ENCODE measurements around the gene PTCHD4. TPM values are rescaled to one million over a fixed set of nuclear protein-coding genes. Genes with fewer than 3 reads are reported as not detected.

Gene PTCHD4
- total and polyA plus RNA-seq, 2 of the 13 experiments (the other 11 are each of a cell fraction or from before 2014, with no cell fraction given): 28.4 to 32.9 TPM

- TF ChIP-seq THAP7 (CRISPR knock-in tag; IDR thresholded peaks at IDR 0.05) (no peak), JARID2 (CRISPR knock-in tag; IDR thresholded peaks at IDR 0.05; ENCODE audit: insufficient replicate concordance) (no peak), GFI1 (CRISPR knock-in tag; IDR thresholded peaks at IDR 0.05; ENCODE audit: borderline replicate concordance) (no peak), ZNF792 (CRISPR knock-in tag; IDR thresholded peaks at IDR 0.05) (no peak), IRF2 (CRISPR knock-in tag; IDR thresholded peaks at IDR 0.05) (no peak)
- TF ChIP-seq, protein P1, sequence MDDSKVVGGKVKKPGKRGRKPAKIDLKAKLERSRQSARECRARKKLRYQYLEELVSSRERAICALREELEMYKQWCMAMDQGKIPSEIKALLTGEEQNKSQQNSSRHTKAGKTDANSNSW (CRISPR knock-in tag; IDR thresholded peaks at IDR 0.05; ENCODE audit: borderline replicate concordance): no peak
- TF ChIP-seq, protein P2, sequence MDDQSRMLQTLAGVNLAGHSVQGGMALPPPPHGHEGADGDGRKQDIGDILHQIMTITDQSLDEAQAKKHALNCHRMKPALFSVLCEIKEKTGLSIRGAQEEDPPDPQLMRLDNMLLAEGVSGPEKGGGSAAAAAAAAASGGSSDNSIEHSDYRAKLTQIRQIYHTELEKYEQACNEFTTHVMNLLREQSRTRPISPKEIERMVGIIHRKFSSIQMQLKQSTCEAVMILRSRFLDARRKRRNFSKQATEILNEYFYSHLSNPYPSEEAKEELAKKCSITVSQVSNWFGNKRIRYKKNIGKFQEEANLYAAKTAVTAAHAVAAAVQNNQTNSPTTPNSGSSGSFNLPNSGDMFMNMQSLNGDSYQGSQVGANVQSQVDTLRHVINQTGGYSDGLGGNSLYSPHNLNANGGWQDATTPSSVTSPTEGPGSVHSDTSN (CRISPR knock-in tag; IDR thresholded peaks at IDR 0.05; ENCODE audit: borderline replicate concordance): no peak
These were observed 36.1 kb upstream of the PTCHD4 start (continued) for GRCh38 chr6:48147051-48147450.

DNA sequence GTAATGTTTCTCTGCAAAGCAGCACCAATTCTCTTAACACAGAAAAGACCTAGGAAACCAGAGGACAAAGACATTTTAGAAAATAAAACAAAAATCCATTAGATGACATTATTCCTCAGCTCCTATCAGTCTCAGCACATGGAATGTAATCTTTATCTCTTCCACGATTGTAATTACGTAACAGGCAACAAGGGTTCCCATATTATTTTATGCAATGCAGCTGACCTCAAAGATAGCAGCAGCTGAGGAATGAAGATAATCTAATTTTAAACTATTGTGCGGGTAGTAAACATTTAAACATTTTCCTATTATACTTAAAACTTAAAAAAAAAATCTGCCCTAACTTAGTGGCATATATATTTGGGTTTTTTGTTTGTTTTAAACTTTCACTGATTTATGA, 33.0 kb upstream of the PTCHD4 start:
- ChIA-PET POLR2A (no interaction called here), CTCF (ENCODE audit: low intra/inter-chr PET ratio, low total read pairs) (no interaction called here)
- Histone ChIP-seq H3K27ac (ENCODE audit: extremely low read length, insufficient read depth, low read length) (no peak overlapping the region), H3K27me3 (ENCODE audit: control insufficient read depth in 1 of 2, insufficient read depth in 2 of 2, low read length in 2 of 2) (no peaks in the 10 kb centered on the region), H4K20me1 (ENCODE audit: insufficient read depth, low read length) (no peaks in the 10 kb centered on the region), H3K4me2 (ENCODE audit: low read depth, low read length) (no peak overlapping the region), H2AFZ (ENCODE audit: low read length) (no peak overlapping the region), H3K4me1 (ENCODE audit: insufficient read depth, low read length) (no peaks in the 10 kb centered on the region), H3K79me2 (ENCODE audit: insufficient read depth, low read length) (no peaks in the 10 kb centered on the region), H3K36me3 (replicated peaks in 1 of 2; ENCODE audit: control insufficient read depth in 1 of 2, insufficient read depth in 2 of 2, low read length in 2 of 2) (no peaks in the 10 kb centered on the region), H3K9ac (ENCODE audit: insufficient read depth, low read depth, low read length) (no peak overlapping the region), H3K4me3 (replicated peaks in 1 of 3; ENCODE audit: insufficient read depth in 1 of 3, low read depth in 2 of 3, low read length in 3 of 3) (no peak overlapping the region), H3K9me3 (ENCODE audit: low read length) (no peaks in the 10 kb centered on the region)
- no TSS peak for BruUV-seq (replicated peaks)
- no peak for DNase-seq (ENCODE audit: low spot score)
- ATAC-seq: no peak
- no peak for TF ChIP-seq BCL6 (CRISPR knock-in tag; IDR thresholded peaks at IDR 0.05)
- no peak for FAIRE-seq
- in situ Hi-C loops (cut with HindIII; ENCODE audit: extremely low pct_ligation_motif_present, low pct_unique_long_range_greater_than_20kb) (no loop called here), intact Hi-C loops (cut with micrococcal nuclease; ENCODE audit: unreplicated experiment) (no loop called here)
- WGBS (ENCODE audit: low lambda C conversion rate): 8% methylated on average over 3 of the region's 3 CpGs

Data from HepG2 (cell line).